ENCODE data around the gene CELF2. TPM values are rescaled to one million over a fixed set of nuclear protein-coding genes. Genes with fewer than 3 reads are reported as not detected.

Gene CELF2
- total and polyA plus RNA-seq, 2 of the 4 experiments (the other 2 are of a cell fraction): 3.5 to 6.6 TPM

DNA sequence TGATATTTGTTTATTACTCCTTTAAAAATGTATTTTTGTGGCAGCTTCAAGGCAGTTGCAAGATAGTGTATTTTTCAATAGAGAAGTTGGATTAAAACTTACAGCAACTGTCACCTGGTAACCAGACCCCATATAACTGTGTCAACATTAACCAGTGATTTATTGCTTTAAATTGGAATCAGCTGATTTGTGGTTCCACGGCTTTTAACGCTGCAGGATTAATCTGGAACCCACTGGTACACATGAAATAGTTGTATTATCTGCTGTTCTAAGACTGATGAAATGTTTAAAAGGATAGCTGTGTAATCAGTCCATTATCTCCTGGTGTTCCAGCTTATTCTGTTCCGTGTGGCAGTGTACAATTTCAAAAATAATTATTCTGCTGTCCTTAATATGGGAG is 180.2 kb downstream of the CELF2 start:
- H3K4me1 ChIP-seq (ENCODE audit: control insufficient read depth, insufficient read depth, low read length): no peaks in the 10 kb centered on the region
- ChIA-PET POLR2A (ENCODE audit: unreplicated experiment) (no interaction called here), CTCF (no interaction called here)
- H2BK120ac ChIP-seq (ENCODE audit: low read depth, low read length): no peak overlapping the region
- no peak overlapping the region for H3K4ac ChIP-seq (ENCODE audit: low read depth, low read length)
- H2AFZ ChIP-seq (replicated peaks; ENCODE audit: low read length, poor library complexity): no peak overlapping the region
- WGBS, 2 experiments (ENCODE audit: extremely low coverage in 2 of 2, insufficient read length in 1 of 2): no CpG with 5 or more reads among the region's 3 CpGs
- H3K4me2 ChIP-seq (ENCODE audit: low read depth, low read length): no peak overlapping the region
- no peak overlapping the region for H4K91ac ChIP-seq (ENCODE audit: insufficient read depth, low read depth, low read length)
- in situ Hi-C loops (cut with MboI; ENCODE audit: low sequenced_read_pairs) (no loop called here), dilution Hi-C loops (cut with HindIII; ENCODE audit: low sequenced_read_pairs, unreplicated experiment) (no loop called here), intact Hi-C loops (cut with micrococcal nuclease) (no loop called here)
- H3K27me3 ChIP-seq (ENCODE audit: control insufficient read depth, insufficient read depth, low read length): no peaks in the 10 kb centered on the region
- H3K36me3 ChIP-seq (ENCODE audit: control insufficient read depth, insufficient read depth, low read length): no peaks in the 10 kb centered on the region
- no peak overlapping the region for H2BK20ac ChIP-seq (ENCODE audit: low read depth, low read length)
- 0 out of 2 replicates have a peak, but pooled peaks cover 4% of the 10 kb centered on the region for H3K9me3 ChIP-seq (ENCODE audit: control insufficient read depth, insufficient read depth, low read length)
- H4K5ac ChIP-seq (ENCODE audit: low read depth, low read length): no peak overlapping the region
- no peak overlapping the region for H4K8ac ChIP-seq (ENCODE audit: low read depth in 2 of 2, low read length in 2 of 2)
- DNase-seq (no peak), ATAC-seq (ENCODE audit: low read depth) (no peak)
- H2AK9ac ChIP-seq (replicated peaks; ENCODE audit: low read depth, low read length, poor library complexity): no peak overlapping the region
- H3K14ac ChIP-seq (replicated peaks; ENCODE audit: low read depth, low read length): no peak overlapping the region
- no peak overlapping the region for H2BK15ac ChIP-seq (ENCODE audit: low read depth, low read length)
- no peak overlapping the region for H2BK5ac ChIP-seq (ENCODE audit: low read depth, low read length, poor library complexity, severe bottlenecking)
- H3K56ac ChIP-seq (ENCODE audit: extremely low read depth, insufficient read depth, low read length): no peak overlapping the region
- no TSS peak for BruUV-seq (replicated peaks)
- H3K18ac ChIP-seq (ENCODE audit: low read depth, low read length): no peak overlapping the region
- H3K9me1 ChIP-seq (ENCODE audit: insufficient read depth, low read length): no peaks in the 10 kb centered on the region
- H2AK5ac ChIP-seq (ENCODE audit: low read depth, low read length): no peak overlapping the region
- no peak for TF ChIP-seq SMC3 (IDR thresholded peaks at IDR 0.05; ENCODE audit: low read depth, low read length)
- TF ChIP-seq MAFK (IDR thresholded peaks at IDR 0.05; ENCODE audit: low read depth, low read length): no peak
- no peak for TF ChIP-seq POLR2A (IDR thresholded peaks at IDR 0.05; ENCODE audit: low read depth, low read length)
- no peak for TF ChIP-seq USF2 (IDR thresholded peaks at IDR 0.05; ENCODE audit: low read depth, low read length)
- no peak for TF ChIP-seq RAD21 (IDR thresholded peaks at IDR 0.05; ENCODE audit: low read length)
- TF ChIP-seq FOS (IDR thresholded peaks at IDR 0.05; ENCODE audit: low read depth, low read length): no peak
- TF ChIP-seq CHD1 (IDR thresholded peaks at IDR 0.05; ENCODE audit: low read depth, low read length): no peak
- no peak overlapping the region for H3K27ac ChIP-seq (ENCODE audit: insufficient read depth, low read length)
- H3K4me3 ChIP-seq (ENCODE audit: insufficient read depth, low read depth, low read length): no peak overlapping the region
- H3K79me1 ChIP-seq (ENCODE audit: low read depth in 1 of 2, low read length in 2 of 2): no peaks in the 10 kb centered on the region
- H4K20me1 ChIP-seq (ENCODE audit: insufficient read depth, low read length): no peaks in the 10 kb centered on the region
- no peak overlapping the region for H3K9ac ChIP-seq (ENCODE audit: low read depth, low read length)
- no peak overlapping the region for H3K23ac ChIP-seq (ENCODE audit: low read depth, low read length)
